Measurements from ENCODE around the gene OSBPL6. TPM values are rescaled to one million over a fixed set of nuclear protein-coding genes. Genes with fewer than 3 reads are reported as not detected.

OSBPL6 gene
- total RNA-seq, 1 experiment from 2014 or later: 11.6 TPM

DNA sequence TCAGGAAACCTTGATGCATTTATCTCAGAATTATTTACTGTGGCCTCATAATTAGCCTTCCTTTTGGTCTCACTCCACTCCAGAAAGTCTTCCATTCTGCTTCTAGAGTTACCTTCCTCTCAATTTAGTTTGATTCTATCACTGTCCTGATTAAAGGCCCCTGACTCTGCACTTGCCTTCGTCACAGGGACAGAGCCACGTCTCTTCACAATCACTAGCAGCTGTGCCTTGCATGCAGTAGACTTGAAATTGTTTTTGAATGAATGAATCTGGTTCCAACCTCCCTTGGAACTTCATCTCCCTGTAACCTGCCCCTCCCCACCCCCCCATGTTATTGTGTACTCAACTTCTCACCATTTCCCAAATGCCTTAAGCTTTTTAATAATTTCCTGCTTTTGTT, 52.4 kb downstream of the OSBPL6 start:
- H3K27me3 ChIP-seq (ENCODE audit: insufficient read depth, low read length): no peaks in the 10 kb centered on the region
- H3K9me2 ChIP-seq (ENCODE audit: insufficient read depth): no peaks in the 10 kb centered on the region
- TF ChIP-seq EZH2phosphoT487 (IDR thresholded peaks at IDR 0.05; ENCODE audit: borderline replicate concordance) (no peak), YY1 (IDR thresholded peaks at IDR 0.05; ENCODE audit: extremely low read depth, insufficient replicate concordance, low read depth, low read length) (no peak), EGR1 (IDR thresholded peaks at IDR 0.05; ENCODE audit: low read depth) (no peak), CEBPB (IDR thresholded peaks at IDR 0.05; ENCODE audit: low read depth) (no peak), POLR2A (IDR thresholded peaks at IDR 0.05; ENCODE audit: borderline replicate concordance, extremely low read depth, insufficient read depth, insufficient read length) (no peak), JUND (IDR thresholded peaks at IDR 0.05) (no peak), SP1 (IDR thresholded peaks at IDR 0.05; ENCODE audit: low read depth) (no peak), POLR2AphosphoS5 (IDR thresholded peaks at IDR 0.05; ENCODE audit: low read depth, low read length) (no peak), FOSL1 (IDR thresholded peaks at IDR 0.05; ENCODE audit: low read depth) (no peak)
- TF ChIP-seq, protein P1, sequence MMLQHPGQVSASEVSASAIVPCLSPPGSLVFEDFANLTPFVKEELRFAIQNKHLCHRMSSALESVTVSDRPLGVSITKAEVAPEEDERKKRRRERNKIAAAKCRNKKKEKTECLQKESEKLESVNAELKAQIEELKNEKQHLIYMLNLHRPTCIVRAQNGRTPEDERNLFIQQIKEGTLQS (IDR thresholded peaks at IDR 0.05): no peak
- TF ChIP-seq, protein P2, sequence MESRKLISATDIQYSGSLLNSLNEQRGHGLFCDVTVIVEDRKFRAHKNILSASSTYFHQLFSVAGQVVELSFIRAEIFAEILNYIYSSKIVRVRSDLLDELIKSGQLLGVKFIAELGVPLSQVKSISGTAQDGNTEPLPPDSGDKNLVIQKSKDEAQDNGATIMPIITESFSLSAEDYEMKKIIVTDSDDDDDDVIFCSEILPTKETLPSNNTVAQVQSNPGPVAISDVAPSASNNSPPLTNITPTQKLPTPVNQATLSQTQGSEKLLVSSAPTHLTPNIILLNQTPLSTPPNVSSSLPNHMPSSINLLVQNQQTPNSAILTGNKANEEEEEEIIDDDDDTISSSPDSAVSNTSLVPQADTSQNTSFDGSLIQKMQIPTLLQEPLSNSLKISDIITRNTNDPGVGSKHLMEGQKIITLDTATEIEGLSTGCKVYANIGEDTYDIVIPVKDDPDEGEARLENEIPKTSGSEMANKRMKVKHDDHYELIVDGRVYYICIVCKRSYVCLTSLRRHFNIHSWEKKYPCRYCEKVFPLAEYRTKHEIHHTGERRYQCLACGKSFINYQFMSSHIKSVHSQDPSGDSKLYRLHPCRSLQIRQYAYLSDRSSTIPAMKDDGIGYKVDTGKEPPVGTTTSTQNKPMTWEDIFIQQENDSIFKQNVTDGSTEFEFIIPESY (IDR thresholded peaks at IDR 0.05; ENCODE audit: extremely low read depth, insufficient replicate concordance, low read length): no peak
- TF ChIP-seq, protein P3, sequence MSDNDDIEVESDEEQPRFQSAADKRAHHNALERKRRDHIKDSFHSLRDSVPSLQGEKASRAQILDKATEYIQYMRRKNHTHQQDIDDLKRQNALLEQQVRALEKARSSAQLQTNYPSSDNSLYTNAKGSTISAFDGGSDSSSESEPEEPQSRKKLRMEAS (IDR thresholded peaks at IDR 0.05): no peak
- ChIA-PET POLR2A (no interaction called here), CTCF (no interaction called here), RAD21 (ENCODE audit: low non-redundant PET in 1 of 2, low total read pairs in 2 of 2, uncharacterized antibody in 2 of 2, unreplicated experiment in 2 of 2) (no interaction called here)
- H3K9me3 ChIP-seq (ENCODE audit: control insufficient read depth in 1 of 2, insufficient read depth in 1 of 2, low read depth in 1 of 2, low read length in 2 of 2): no peaks in the 10 kb centered on the region
- H3K4me1 ChIP-seq (ENCODE audit: control insufficient read depth in 1 of 2, insufficient read depth in 2 of 2, low read length in 2 of 2): peaks cover 5 to 9% of the 10 kb centered on the region in 2 experiments; a peak in 3 of 4 replicates
- no peaks in the 10 kb centered on the region for H3K79me2 ChIP-seq (ENCODE audit: insufficient read depth, low read length)
- no peak overlapping the region for H3K27ac ChIP-seq (ENCODE audit: low read depth, low read length)
- H3K36me3 ChIP-seq (ENCODE audit: control insufficient read depth in 1 of 2, insufficient read depth in 2 of 2, low read length in 2 of 2): no peaks in the 10 kb centered on the region
- intact Hi-C loops (cut with micrococcal nuclease): no loop called here
- no peak overlapping the region for H3K4me2 ChIP-seq (ENCODE audit: low read length)
- ATAC-seq (no peak), DNase-seq (ENCODE audit: low read depth, low spot score) (no peak)
- H3K4me3 ChIP-seq (replicated peaks in 1 of 2; ENCODE audit: low read depth in 1 of 2, low read length in 2 of 2): no peak overlapping the region
- no peak overlapping the region for H2AFZ ChIP-seq (ENCODE audit: low read depth, low read length, poor library complexity, severe bottlenecking)
- no peak overlapping the region for H3K9ac ChIP-seq (ENCODE audit: low read length)
- H4K20me1 ChIP-seq (ENCODE audit: insufficient read depth): no peaks in the 10 kb centered on the region
- no TSS peak for BruUV-seq (replicated peaks)

Data from HCT116 (cell line).